PC-3 (cell line): ENCODE results near the gene NR1I3.

Experiments used
- CTCF ChIP-seq: fragments of 300-600 bp; sonication (generic); conservative IDR thresholded peaks from 2 replicates; pipeline ENCODE4 v1.5.1; 2017; ENCODE audit warnings: antibody characterized with exemption, low read depth, mild to moderate bottlenecking, low read length
- EZH2 ChIP-seq: fragments of 300-600 bp; sonication (generic); IDR thresholded peaks from one replicate; pipeline ENCODE4 v1.6.1; 2017; ENCODE audit warnings: antibody characterized with exemption, mild to moderate bottlenecking, low read length; ENCODE audit not compliant: unreplicated experiment
- EZH2phosphoT487 ChIP-seq: fragments of 300-600 bp; sonication (generic); IDR thresholded peaks from 2 replicates; pipeline ENCODE4 v1.6.1; 2018; ENCODE audit warnings: mild to moderate bottlenecking, antibody characterized with exemption, low read length, borderline replicate concordance

- no peak for TF ChIP-seq CTCF
- no peak for TF ChIP-seq EZH2
- TF ChIP-seq EZH2phosphoT487, result no peak
Measured at GRCh38 chr1:161196521-161197451, 41.2 kb downstream of the NR1I3 start.
